D721Med (cell line): Measurements from ENCODE around the gene PRRT1B.

Source experiments
- DNase-seq: peaks from one replicate; pipeline ENCODE4 v3.0.0; 2011; ENCODE audit warnings: low spot score; ENCODE audit not compliant: insufficient read length
- FAIRE-seq: peaks from 2 replicates; lab custom pipeline; 2011; peaks lifted over from hg19 to GRCh38; lab: Jason Lieb, UNC
- CTCF ChIP-seq: IDR thresholded peaks from 2 replicates; pipeline ENCODE4 v1.5.1; 2012; ENCODE audit warnings: mild to moderate bottlenecking, control low read depth; ENCODE audit not compliant: insufficient read depth; ENCODE audit errors: missing control alignments

PRRT1B gene

DNA sequence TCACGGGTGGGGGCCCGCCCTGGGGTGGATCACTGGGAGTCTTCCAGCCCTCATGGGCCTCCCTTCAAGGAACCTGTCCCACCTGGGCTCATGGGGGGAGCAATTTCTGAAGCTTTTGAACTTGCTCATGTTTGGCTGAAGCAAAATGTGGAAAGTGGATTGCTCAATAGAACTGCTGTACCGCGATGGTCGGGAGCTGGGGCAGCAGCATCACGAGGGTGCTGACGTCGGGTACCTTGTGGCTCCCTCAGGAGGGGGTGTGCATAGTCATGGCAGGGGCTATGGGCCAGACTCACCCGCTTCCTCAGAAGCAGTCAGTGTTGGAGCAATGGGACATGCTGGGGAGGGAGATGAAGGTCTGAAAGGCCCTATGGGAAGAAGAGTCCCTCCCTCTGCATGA is 57.9 kb downstream of the PRRT1B start:
- TF ChIP-seq CTCF, result no peak
- no peak for DNase-seq
- no peak for FAIRE-seq

GRCh38 chr9:131603711-131604439 is 58.6 kb downstream of the PRRT1B start:
- FAIRE-seq (no peak), DNase-seq (no peak)
- TF ChIP-seq CTCF, result no peak

GRCh38 chr9:131605770-131606590 is 60.7 kb downstream of the PRRT1B start:
- TF ChIP-seq CTCF, result no peak
- FAIRE-seq (no peak), DNase-seq (no peak)

- no peak for DNase-seq
- FAIRE-seq, result no peak
- TF ChIP-seq CTCF, result no peak
These were observed 61.7 kb downstream of the PRRT1B start for GRCh38 chr9:131606896-131607567.

DNA sequence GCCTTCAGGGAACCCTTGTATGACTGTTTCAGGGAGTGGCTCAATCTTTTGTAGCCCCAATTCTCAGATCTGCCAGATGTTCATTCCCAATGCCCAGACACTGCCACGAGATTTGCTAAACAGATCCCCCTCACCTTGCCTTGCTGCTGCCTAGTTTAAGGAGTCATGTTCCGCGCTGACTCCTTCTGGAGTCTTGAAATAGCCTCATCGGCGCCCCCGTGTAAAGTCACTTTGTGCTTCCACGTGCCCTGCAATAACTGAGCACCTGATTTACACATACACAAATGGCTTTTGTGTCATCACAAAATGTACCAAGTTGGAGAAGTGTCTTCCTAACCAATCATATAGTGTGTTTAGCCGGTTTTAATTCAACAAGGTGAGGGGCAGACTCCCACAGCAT is 62.3 kb downstream of the PRRT1B start:
- no peak for TF ChIP-seq CTCF
- FAIRE-seq (no peak), DNase-seq (no peak)

GRCh38 chr9:131608493-131609037 is 63.2 kb downstream of the PRRT1B start:
- FAIRE-seq (no peak), DNase-seq (no peak)
- TF ChIP-seq CTCF, result no peak
